Karpas-422 (cell line): ENCODE results near the gene TLR6. TPM values are rescaled to one million over a fixed set of nuclear protein-coding genes. Genes with fewer than 3 reads are reported as not detected.

Experiments used
- DNase-seq: peaks from one replicate; pipeline ENCODE4 v3.0.0-alpha.2; 2015
- H2AFZ ChIP-seq: fragments of 200-600 bp; sonication (generic); 2 replicates; pipeline ENCODE4 v1.6.1; 2014; ENCODE audit warnings: antibody characterized with exemption, low read length, mixed read lengths
- H3K27ac ChIP-seq: fragments of 200-600 bp; sonication (generic); 2 replicates; pipeline ENCODE4 v1.5.1; 2014; ENCODE audit warnings: mild to moderate bottlenecking, low read length, moderate library complexity
- H3K27me3 ChIP-seq: fragments of 200-600 bp; sonication (generic); 2 replicates; pipeline ENCODE4 v1.6.1; 2014; ENCODE audit warnings: low read length, mixed read lengths
- H3K36me3 ChIP-seq: fragments of 200-600 bp; sonication (generic); 2 replicates; pipeline ENCODE4 v1.6.1; 2014; ENCODE audit warnings: low read length, mixed read lengths; ENCODE audit not compliant: insufficient read depth
- H3K4me1 ChIP-seq: fragments of 200-600 bp; sonication (generic); 2 replicates; pipeline ENCODE4 v1.6.1; 2014; ENCODE audit warnings: mild to moderate bottlenecking, low read length, mixed read lengths
- H3K4me2 ChIP-seq: fragments of 200-600 bp; sonication (generic); 2 replicates; pipeline ENCODE4 v1.6.1; 2014; ENCODE audit warnings: low read length, low read depth, mild to moderate bottlenecking; ENCODE audit not compliant: poor library complexity, severe bottlenecking
- H3K4me3 ChIP-seq: fragments of 200-600 bp; sonication (generic); 2 replicates; pipeline ENCODE4 v1.5.1; 2014; ENCODE audit warnings: mild to moderate bottlenecking, antibody characterized with exemption, low read length, mixed read lengths
- H3K79me2 ChIP-seq: fragments of 200-600 bp; sonication (generic); 2 replicates; pipeline ENCODE4 v1.6.1; 2014; ENCODE audit warnings: mild to moderate bottlenecking, low read length, mixed read lengths
- H3K9ac ChIP-seq: fragments of 200-600 bp; sonication (generic); 2 replicates; pipeline ENCODE4 v1.6.0; 2014; ENCODE audit warnings: low read length
- H3K9me2 ChIP-seq: fragments of 200-600 bp; sonication (generic), shearing (Covaris generic); replicated peaks from 2 replicates; pipeline ENCODE4 v1.6.0; 2014; ENCODE audit warnings: mild to moderate bottlenecking, low read length, moderate library complexity; ENCODE audit not compliant: insufficient read depth
- H3K9me3 ChIP-seq: fragments of 300-700, 200-600 bp; sonication (generic); 2 replicates; pipeline ENCODE4 v1.6.1; 2014; ENCODE audit warnings: low read length, mixed read lengths
- H4K20me1 ChIP-seq: fragments of 200-600 bp; sonication (generic); 2 replicates; pipeline ENCODE4 v1.6.1; 2014; ENCODE audit warnings: mild to moderate bottlenecking, antibody characterized with exemption, low read length, low read depth; ENCODE audit not compliant: insufficient read depth
- total RNA-seq: library from RNA; depleted of rRNA; stranded (reverse); fragments of >200 nt; shearing (Covaris generic); gene quantifications from 2 replicates; pipeline ENCODE4 v1.2.3, GENCODE V29; 2014; ENCODE audit warnings: low replicate concordance

The TLR6 gene
- total RNA-seq, 1 experiment from 2014 or later = 39.9 TPM

GRCh38 chr4:38896940-38897339 lies 40.3 kb upstream of the TLR6 start:
- Histone ChIP-seq H2AFZ (no peak overlapping the region), H3K4me1 (no peaks in the 10 kb centered on the region), H3K9ac (no peak overlapping the region), H3K9me3 (no peaks in the 10 kb centered on the region), H3K27me3 (no peaks in the 10 kb centered on the region), H4K20me1 (no peaks in the 10 kb centered on the region), H3K9me2 (no peaks in the 10 kb centered on the region), H3K36me3 (no peaks in the 10 kb centered on the region), H3K79me2 (no peaks in the 10 kb centered on the region), H3K27ac (no peak overlapping the region), H3K4me2 (no peak overlapping the region), H3K4me3 (no peak overlapping the region)
- no peak for DNase-seq

DNA sequence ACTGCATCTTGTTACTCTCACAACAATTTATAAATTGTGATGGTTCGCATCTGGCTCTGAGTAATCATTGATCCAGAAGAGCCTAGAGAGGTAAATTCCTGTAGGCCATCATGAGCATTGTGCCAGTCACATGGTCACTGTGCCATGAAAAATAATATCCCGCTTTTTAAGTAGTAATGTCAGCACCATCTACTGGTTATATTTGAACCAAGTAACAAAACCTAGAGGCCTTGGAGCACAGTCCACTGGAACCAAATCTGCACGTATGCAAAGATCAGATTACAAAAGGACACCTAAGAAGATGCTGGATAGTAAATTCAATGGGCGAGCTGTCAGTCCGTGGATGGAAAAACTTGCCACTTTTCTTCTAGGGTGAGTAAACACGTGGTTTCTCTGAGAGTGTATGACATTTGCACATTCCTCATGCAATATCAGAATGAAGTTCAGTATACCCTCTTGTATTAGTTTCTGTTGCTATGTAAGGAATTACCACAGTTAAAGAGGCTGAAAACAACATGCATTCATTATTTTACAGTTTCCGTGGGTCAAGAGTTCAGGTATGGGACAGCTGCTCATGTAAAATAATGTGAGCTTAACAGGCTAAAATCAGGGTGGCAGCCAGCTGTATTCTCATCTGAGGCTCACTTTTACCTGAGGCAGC lies 37.8 kb upstream of the TLR6 start:
- no peaks in the 10 kb centered on the region for H4K20me1 ChIP-seq
- H3K4me1 ChIP-seq = no peaks in the 10 kb centered on the region
- H3K9ac ChIP-seq = no peak overlapping the region
- H2AFZ ChIP-seq = no peak overlapping the region
- no peak for DNase-seq
- no peaks in the 10 kb centered on the region for H3K79me2 ChIP-seq
- no peaks in the 10 kb centered on the region for H3K9me2 ChIP-seq
- no peaks in the 10 kb centered on the region for H3K9me3 ChIP-seq
- H3K36me3 ChIP-seq = no peaks in the 10 kb centered on the region
- no peak overlapping the region for H3K4me3 ChIP-seq
- H3K27me3 ChIP-seq = no peaks in the 10 kb centered on the region
- H3K27ac ChIP-seq = no peak overlapping the region
- no peak overlapping the region for H3K4me2 ChIP-seq

DNA sequence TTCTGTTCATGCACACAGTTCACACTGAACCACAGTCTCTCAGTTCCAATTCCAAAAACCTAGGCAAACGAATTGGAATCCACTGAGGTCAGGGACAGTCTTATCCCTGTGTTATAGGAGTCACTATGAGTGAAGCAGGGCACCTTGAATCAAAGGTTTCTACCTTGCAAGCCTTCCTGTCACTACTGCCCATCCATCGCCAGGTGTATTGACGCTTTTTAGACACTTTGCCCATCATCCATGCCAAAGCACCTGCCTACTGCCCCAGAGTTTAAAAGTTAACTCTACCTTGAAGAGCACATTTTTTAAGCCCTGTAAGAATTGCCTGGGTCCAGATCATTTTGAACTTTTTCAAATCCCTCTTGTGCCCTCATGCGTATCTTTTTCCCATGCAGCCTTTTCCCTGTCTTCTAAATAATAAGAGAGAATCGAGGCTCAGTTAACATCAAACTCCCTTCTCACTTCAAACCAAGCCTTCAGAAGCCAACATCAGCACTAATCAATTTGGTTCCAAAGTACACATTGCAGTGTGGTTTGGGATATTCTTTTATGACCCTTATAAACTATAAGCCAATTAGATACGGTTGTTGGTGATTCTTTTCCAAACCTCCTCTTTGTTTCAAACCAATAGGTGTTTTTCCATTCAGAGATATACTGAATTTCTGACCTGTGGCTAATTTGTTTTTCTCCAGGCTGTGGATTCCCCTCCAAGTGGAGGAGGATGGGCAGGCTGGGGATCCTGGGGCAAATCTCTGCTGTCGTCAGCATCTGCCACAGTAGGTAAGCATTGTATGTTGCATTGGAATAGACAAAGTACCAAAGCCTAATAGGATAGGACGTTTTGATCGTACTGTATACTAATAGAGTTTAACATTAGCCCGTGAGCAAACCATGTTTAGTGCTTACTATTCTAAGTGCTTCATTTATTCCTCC lies 34.7 kb upstream of the TLR6 start:
- Histone ChIP-seq H3K4me2 (no peak overlapping the region), H3K36me3 (no peaks in the 10 kb centered on the region)
- DNase-seq = no peak

DNA sequence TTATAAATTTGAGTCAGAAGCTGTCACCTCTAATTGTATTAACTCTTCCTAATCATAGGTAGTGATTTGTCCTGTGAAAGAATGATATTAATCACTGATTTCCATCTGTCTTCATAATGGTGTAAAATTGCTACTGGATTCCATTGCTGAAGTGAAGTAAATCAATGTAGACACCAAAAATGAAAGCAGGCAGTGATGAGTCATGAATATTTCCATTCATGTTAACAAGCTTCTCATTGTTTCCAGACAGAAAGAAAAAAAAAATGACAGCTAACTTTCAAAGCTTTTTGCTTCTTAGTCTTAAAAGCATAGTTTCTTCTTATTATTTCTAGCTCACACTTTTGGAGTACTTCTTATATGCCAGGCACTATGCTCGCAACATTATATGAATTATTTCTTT lies 32.5 kb upstream of the TLR6 start:
- DNase-seq = no peak

More for the DNA sequence above, 34.7 kb upstream of the TLR6 start:
- Histone ChIP-seq H3K9me3 (no peaks in the 10 kb centered on the region), H3K9me2 (no peaks in the 10 kb centered on the region), H3K4me3 (no peak overlapping the region), H4K20me1 (no peaks in the 10 kb centered on the region), H3K27me3 (no peaks in the 10 kb centered on the region), H3K27ac (no peak overlapping the region), H3K9ac (no peak overlapping the region), H3K79me2 (no peaks in the 10 kb centered on the region), H2AFZ (no peak overlapping the region), H3K4me1 (no peaks in the 10 kb centered on the region)

DNA sequence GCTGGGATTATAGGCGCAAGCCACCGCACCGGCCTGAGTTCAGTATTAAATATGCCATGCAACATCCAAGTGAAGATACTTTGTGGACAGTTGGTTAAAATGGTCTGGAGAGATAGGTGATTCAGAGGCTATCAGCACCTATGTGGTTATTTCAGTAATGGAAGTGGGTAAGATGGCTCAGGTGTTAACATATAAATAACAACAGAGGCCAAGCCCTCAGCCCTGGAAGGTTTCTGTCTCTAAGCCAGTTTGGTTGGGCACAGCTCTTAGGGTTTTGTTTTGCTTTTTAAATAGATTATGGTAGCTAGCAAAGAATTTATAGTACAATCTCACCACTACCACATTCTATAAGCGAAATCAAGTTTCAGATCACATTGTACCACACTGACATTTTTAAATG lies 27.6 kb upstream of the TLR6 start:
- no peaks in the 10 kb centered on the region for H3K27me3 ChIP-seq
- H3K9me3 ChIP-seq = no peaks in the 10 kb centered on the region
- no peak overlapping the region for H3K4me3 ChIP-seq
- no peak overlapping the region for H3K9ac ChIP-seq
- no peak overlapping the region for H3K27ac ChIP-seq
- no peaks in the 10 kb centered on the region for H3K79me2 ChIP-seq
- no peak for DNase-seq
- no peaks in the 10 kb centered on the region for H3K9me2 ChIP-seq
- H2AFZ ChIP-seq = no peak overlapping the region
- H3K4me1 ChIP-seq = no peaks in the 10 kb centered on the region
- H3K4me2 ChIP-seq = no peak overlapping the region
- no peaks in the 10 kb centered on the region for H3K36me3 ChIP-seq
- H4K20me1 ChIP-seq = no peaks in the 10 kb centered on the region

More for the DNA sequence above, 32.5 kb upstream of the TLR6 start:
- Histone ChIP-seq H2AFZ (no peak overlapping the region), H3K79me2 (no peaks in the 10 kb centered on the region), H3K36me3 (no peaks in the 10 kb centered on the region), H3K4me1 (no peaks in the 10 kb centered on the region), H3K4me3 (no peak overlapping the region), H4K20me1 (no peaks in the 10 kb centered on the region), H3K27ac (no peak overlapping the region), H3K9me2 (no peaks in the 10 kb centered on the region), H3K9me3 (no peaks in the 10 kb centered on the region), H3K27me3 (no peaks in the 10 kb centered on the region), H3K9ac (no peak overlapping the region), H3K4me2 (no peak overlapping the region)

DNA sequence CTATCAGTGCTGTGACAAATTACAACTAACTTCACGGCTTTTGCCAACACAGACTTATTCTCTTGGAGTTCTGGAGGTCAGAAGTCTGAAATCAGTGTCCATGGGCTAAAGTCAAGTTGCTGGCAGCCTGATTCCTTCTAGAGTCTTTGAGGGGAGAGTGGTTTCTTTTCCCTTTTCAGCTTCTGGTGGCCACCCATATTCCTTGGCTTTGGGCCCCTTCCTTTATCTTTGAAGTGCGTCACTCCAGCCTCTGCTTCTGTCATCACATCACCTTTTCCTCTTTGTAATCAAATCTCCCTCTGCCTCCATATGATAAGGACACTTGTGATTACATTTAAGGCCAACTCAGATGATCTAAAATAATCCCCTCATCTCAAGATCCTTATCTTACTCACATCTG lies 20.0 kb upstream of the TLR6 start:
- Histone ChIP-seq H3K4me3 (no peak overlapping the region), H3K27ac (no peak overlapping the region), H3K79me2 (no peaks in the 10 kb centered on the region), H3K4me2 (no peak overlapping the region), H3K9me2 (no peaks in the 10 kb centered on the region), H3K27me3 (no peaks in the 10 kb centered on the region), H3K4me1 (no peaks in the 10 kb centered on the region), H4K20me1 (no peaks in the 10 kb centered on the region), H3K9ac (no peak overlapping the region), H3K9me3 (no peaks in the 10 kb centered on the region), H3K36me3 (no peaks in the 10 kb centered on the region), H2AFZ (no peak overlapping the region)
- DNase-seq = peak; percentile 20

DNA sequence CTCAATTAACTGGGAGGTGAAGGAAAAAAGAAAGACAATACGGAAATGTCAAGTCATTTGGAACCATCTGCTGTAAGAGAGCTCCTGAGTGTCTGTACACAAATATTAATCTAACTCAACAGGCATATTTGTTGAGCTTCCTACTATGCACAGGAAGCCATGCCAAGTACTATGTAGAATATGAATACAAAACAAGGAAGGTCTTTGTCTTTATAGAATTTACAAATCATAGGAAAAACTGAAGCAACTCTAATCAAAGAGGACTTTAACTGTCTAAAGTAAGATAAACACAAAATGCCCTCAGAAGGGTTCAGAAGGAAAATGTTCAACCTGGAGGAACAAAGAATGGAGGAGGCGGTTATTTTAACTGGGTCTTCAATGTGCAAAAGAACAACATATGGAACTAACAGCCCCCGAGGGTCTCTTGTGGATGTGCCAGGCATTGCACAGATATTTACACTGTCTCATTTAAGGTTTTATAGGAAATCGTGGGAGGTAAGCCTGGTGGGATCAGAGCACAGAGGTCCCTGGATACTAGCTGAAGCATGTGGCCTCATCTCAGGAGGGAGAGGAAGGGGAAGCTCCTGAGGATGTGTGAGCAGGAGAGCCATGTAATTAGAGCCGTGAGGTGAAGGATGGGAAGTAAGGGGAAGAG lies 16.8 kb upstream of the TLR6 start:
- Histone ChIP-seq H3K36me3 (no peaks in the 10 kb centered on the region), H3K27ac (no peak overlapping the region), H2AFZ (no peak overlapping the region), H3K27me3 (no peaks in the 10 kb centered on the region), H3K79me2 (no peaks in the 10 kb centered on the region), H4K20me1 (no peaks in the 10 kb centered on the region), H3K4me1 (peaks cover under 1% of the 10 kb centered on the region), H3K4me2 (no peak overlapping the region), H3K4me3 (no peak overlapping the region), H3K9me3 (no peaks in the 10 kb centered on the region), H3K9ac (no peak overlapping the region), H3K9me2 (no peaks in the 10 kb centered on the region)
- DNase-seq = peak; percentile 43

DNA sequence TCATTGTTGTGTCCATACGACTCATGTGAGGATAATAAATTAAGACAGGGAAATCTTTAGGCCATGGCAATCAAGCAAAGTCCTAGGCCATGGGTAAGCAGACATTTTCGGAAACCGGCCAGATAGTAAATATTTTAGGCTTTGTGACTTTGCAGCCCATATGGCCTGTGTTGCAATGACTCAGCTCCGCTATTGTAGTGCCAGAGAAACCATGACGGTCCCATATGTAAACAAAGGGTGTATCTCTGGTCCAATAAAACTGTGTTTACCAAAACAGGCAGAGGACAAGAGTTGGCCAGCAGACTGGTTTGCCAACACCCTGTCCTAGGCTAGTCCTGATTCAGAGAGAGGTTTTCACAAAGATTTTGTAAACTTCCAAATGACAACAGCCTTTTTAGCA lies 16.0 kb upstream of the TLR6 start:
- peaks cover 7% of the 10 kb centered on the region for H3K4me1 ChIP-seq
- H2AFZ ChIP-seq = no peak overlapping the region
- no peaks in the 10 kb centered on the region for H3K36me3 ChIP-seq
- no peak overlapping the region for H3K4me2 ChIP-seq
- H3K9me2 ChIP-seq = no peaks in the 10 kb centered on the region
- H3K4me3 ChIP-seq = no peak overlapping the region
- H3K9ac ChIP-seq = no peak overlapping the region
- H3K79me2 ChIP-seq = no peaks in the 10 kb centered on the region
- no peak overlapping the region for H3K27ac ChIP-seq
- no peaks in the 10 kb centered on the region for H3K27me3 ChIP-seq
- DNase-seq = no peak
- no peaks in the 10 kb centered on the region for H4K20me1 ChIP-seq
- no peaks in the 10 kb centered on the region for H3K9me3 ChIP-seq
